SK-N-SH treated with all-trans-retinoic acid at 6 μM for 48 hours (cell line): ENCODE measurements around the gene CD320.
"Not testable (repeated sequence)": the region's sequence is repeated elsewhere in the genome, so short reads cannot be mapped to it uniquely, and the experiment has no call there.

Experiments
- ATAC-seq: fragments of 200-7000 bp; cut with Tn5 transposase; 3 replicates; pipeline ENCODE4 v1.9.1; 2020; ENCODE audit warnings: mild to moderate bottlenecking, moderate library complexity
- ARNTL ChIP-seq: fragments of 450-650 bp; formaldehyde crosslinking; IDR thresholded peaks from 2 replicates; pipeline ENCODE4 v1.5.0; 2020; ENCODE audit warnings: low read depth, mild to moderate bottlenecking, moderate library complexity, borderline replicate concordance
- BACH2 ChIP-seq: fragments of 250-450 bp; sonication (Bioruptor Pico); IDR thresholded peaks from 2 replicates; pipeline ENCODE4 v1.9.0; 2021; ENCODE audit warnings: mild to moderate bottlenecking, borderline replicate concordance
- CSDC2 ChIP-seq: fragments of 250-450 bp; sonication (Bioruptor Pico); IDR thresholded peaks from 2 replicates; pipeline ENCODE4 v1.5.0; 2020; ENCODE audit warnings: mild to moderate bottlenecking, moderate library complexity
- ESRRG ChIP-seq: fragments of 250-450 bp; sonication (Bioruptor Pico); IDR thresholded peaks from 2 replicates; pipeline ENCODE4 v1.6.1; 2021; ENCODE audit warnings: mild to moderate bottlenecking
- GLIS3 ChIP-seq: fragments of 250-450 bp; sonication (Bioruptor Pico); IDR thresholded peaks from 2 replicates; pipeline ENCODE4 v1.5.0; 2020; ENCODE audit warnings: mild to moderate bottlenecking, moderate library complexity
- ISL1 ChIP-seq: fragments of 250-450 bp; sonication (Bioruptor Pico); IDR thresholded peaks from 2 replicates; pipeline ENCODE4 v2.1.2; 2022; ENCODE audit warnings: mild to moderate bottlenecking, moderate library complexity
- PPARA ChIP-seq: fragments of 250-450 bp; sonication (Bioruptor Pico); IDR thresholded peaks from 2 replicates; pipeline ENCODE4 v1.5.0; 2020; ENCODE audit warnings: mild to moderate bottlenecking, borderline replicate concordance
- RARB ChIP-seq: fragments of 250-450 bp; sonication (Bioruptor Pico); IDR thresholded peaks from 2 replicates; pipeline ENCODE4 v1.8.0; 2021; ENCODE audit warnings: mild to moderate bottlenecking, moderate library complexity
- TCF4 ChIP-seq: fragments of 250-450 bp; sonication (Bioruptor Pico); IDR thresholded peaks from 2 replicates; pipeline ENCODE4 v1.8.0; 2021; ENCODE audit warnings: mild to moderate bottlenecking, moderate library complexity, borderline replicate concordance
- ZC3H10 ChIP-seq: fragments of 250-450 bp; sonication (Bioruptor Pico); IDR thresholded peaks from 2 replicates; pipeline ENCODE4 v1.5.1; 2021; ENCODE audit warnings: mild to moderate bottlenecking, moderate library complexity
- ZNF8 ChIP-seq: fragments of 450-650 bp; formaldehyde crosslinking; IDR thresholded peaks from 2 replicates; pipeline ENCODE4 v1.5.0; 2020; ENCODE audit warnings: mild to moderate bottlenecking, moderate library complexity
- TF ChIP-seq, protein P1 (sequence below): fragments of 250-450 bp; sonication (Bioruptor Pico); IDR thresholded peaks from 2 replicates; pipeline ENCODE4 v1.5.1; 2021; ENCODE audit warnings: mild to moderate bottlenecking, moderate library complexity
- TF ChIP-seq, protein P2 (sequence below): fragments of 250-450 bp; sonication (Bioruptor Pico); IDR thresholded peaks from 2 replicates; pipeline ENCODE4 v1.5.0; 2020; ENCODE audit warnings: mild to moderate bottlenecking, moderate library complexity
- TF ChIP-seq, protein P3 (sequence below): fragments of 250-450 bp; sonication (Bioruptor Pico); IDR thresholded peaks from 2 replicates; pipeline ENCODE4 v1.5.1; 2020; ENCODE audit warnings: low read depth, mild to moderate bottlenecking, moderate library complexity

The CD320 gene

DNA sequence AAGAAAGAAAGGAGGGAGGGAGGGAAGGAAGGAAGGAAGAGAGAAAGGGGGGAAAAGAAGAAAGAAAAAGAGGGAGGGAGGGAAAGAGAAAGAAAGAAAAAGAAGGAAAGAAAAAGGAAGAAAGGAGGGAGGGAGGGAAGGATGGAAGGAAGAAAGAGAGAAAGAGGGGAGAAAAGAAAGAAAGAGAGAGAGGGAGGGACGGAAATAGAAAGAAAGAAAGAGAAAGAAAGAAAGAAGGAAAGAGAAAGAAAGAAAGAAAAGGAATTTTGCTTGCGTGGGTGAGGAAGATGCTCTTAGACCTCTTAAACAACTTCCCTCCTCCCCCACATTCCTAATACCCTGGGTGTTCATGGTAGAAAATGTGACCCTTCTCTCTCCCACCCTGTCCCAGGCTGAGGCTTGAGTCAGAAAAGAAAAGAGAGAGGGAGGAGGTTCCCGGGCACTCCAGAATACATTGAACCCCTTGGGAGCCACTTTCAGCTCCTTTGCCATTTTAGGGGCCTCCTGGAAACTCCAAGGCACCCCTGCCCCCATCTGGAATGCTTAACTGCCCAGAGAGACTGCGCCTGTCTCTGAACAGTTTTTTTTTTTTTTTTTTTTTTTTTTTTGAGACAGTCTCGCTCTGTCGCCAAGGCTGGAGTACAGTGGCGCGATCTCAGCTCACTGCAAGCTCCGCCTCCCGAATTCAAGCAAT, 44.1 kb upstream of the CD320 start:
- ATAC-seq = peak; percentile 12
- TF ChIP-seq, protein P1, sequence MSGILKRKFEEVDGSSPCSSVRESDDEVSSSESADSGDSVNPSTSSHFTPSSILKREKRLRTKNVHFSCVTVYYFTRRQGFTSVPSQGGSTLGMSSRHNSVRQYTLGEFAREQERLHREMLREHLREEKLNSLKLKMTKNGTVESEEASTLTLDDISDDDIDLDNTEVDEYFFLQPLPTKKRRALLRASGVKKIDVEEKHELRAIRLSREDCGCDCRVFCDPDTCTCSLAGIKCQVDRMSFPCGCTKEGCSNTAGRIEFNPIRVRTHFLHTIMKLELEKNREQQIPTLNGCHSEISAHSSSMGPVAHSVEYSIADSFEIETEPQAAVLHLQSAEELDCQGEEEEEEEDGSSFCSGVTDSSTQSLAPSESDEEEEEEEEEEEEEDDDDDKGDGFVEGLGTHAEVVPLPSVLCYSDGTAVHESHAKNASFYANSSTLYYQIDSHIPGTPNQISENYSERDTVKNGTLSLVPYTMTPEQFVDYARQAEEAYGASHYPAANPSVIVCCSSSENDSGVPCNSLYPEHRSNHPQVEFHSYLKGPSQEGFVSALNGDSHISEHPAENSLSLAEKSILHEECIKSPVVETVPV (CRISPR knock-in tag) = no peak
- TF ChIP-seq RARB (CRISPR knock-in tag) (no peak), ZNF8 (no peak)

DNA sequence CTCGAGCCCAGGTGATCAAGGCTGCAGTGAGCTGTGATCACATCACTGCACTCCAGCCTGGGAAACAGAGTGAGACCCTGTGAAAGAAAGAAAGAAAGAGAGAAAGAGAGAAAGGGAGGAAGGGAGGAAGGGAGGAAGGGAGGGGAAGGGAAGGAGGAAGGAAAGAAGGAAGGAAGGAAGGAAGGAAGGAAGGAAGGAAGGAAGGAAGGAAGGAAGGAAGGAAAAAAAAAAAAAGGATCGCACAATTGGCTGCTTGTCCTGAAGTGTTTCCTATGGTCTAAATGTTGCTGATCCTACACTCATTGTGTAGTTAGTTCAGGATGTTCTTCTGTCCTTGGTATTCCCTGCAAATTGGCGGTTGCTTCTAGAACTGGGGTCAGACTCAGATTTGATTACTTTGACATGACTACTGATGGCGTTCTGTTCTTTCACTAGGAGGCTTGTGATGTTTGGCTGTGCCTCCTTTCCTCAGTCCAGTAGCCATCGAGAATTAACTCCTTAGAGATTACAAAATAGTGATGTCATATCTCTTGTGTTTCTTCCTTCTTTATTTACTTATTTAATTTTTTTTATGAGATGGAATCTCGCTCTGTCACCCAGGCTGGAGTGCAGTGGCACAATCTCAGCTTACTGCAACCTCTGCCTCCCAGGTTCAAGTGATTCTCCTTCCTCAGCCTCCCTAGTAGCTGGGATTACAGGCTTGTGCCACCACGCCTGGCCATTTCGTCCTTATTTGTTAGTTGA, 41.6 kb upstream of the CD320 start:
- ATAC-seq = not testable (repeated sequence)

DNA sequence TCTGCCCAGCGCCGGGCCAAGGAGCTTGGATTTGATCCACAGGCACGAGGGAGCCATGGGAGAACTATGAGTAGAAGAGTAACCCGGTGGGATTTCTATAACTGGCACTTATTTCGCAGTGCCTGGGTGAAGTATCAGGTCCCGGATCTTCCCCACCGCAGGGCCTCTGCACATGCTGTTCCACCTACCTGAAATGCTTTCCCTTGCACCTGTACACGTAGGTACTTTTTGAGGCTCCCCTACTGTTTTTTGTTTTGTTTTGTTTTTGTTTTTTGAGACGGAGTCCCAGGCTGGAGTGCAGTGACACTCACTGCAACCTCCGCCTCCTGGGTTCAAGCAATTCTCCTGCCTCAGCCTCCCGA, 35.3 kb upstream of the CD320 start:
- no peak for ATAC-seq

DNA sequence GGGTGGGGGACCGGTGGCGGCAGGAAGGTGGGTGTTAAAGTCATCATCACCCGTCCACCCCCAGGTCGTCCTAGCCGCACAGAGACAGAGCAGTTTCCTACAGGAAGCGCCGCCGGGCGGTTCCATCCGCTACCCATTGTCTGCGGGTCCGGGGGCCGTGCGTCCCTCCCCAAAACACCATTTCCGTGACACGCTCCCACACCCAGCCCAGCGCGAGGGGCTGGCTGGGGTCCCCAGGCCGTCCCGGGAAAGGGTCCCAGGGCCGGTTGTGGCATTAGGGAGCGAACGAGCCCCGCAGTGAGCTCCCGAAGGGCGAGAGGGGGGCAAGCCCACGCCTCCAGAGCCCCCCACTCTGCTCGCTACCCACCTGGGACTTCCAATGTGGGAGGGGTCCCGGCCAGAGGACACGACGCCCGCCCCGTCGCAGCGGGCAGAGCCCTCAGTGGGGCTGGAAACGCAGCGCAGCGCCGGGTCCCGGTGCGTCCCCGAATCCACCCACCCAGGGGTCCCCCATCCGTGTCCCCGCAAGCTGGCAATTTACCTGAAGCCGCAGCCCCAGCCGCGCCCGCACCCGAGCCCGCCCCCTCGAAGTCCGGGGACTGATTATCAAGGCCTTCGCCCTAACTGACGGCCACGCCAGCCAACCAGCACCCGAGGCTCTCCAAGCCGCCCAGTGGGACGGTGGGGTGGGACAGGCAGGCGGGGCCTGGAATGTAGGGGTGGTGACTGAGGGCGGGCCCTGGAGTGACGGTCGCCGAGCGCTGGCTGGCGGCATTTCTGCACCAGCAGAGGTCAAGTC, 34.7 kb upstream of the CD320 start, which contains the start of gene KANK3:
Gene KANK3, minus strand, starts transcription at position 579 of the 799 bp plus-strand sequence. CDS start 5,434 bp downstream, outside the sequence.
- TF ChIP-seq, protein P2, sequence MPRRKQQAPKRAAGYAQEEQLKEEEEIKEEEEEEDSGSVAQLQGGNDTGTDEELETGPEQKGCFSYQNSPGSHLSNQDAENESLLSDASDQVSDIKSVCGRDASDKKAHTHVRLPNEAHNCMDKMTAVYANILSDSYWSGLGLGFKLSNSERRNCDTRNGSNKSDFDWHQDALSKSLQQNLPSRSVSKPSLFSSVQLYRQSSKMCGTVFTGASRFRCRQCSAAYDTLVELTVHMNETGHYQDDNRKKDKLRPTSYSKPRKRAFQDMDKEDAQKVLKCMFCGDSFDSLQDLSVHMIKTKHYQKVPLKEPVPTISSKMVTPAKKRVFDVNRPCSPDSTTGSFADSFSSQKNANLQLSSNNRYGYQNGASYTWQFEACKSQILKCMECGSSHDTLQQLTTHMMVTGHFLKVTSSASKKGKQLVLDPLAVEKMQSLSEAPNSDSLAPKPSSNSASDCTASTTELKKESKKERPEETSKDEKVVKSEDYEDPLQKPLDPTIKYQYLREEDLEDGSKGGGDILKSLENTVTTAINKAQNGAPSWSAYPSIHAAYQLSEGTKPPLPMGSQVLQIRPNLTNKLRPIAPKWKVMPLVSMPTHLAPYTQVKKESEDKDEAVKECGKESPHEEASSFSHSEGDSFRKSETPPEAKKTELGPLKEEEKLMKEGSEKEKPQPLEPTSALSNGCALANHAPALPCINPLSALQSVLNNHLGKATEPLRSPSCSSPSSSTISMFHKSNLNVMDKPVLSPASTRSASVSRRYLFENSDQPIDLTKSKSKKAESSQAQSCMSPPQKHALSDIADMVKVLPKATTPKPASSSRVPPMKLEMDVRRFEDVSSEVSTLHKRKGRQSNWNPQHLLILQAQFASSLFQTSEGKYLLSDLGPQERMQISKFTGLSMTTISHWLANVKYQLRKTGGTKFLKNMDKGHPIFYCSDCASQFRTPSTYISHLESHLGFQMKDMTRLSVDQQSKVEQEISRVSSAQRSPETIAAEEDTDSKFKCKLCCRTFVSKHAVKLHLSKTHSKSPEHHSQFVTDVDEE = no peak
- no peak for TF ChIP-seq ESRRG (CRISPR knock-in tag)
- no peak for TF ChIP-seq BACH2
- TF ChIP-seq GLIS3 (CRISPR knock-in tag) = no peak
- no peak for TF ChIP-seq PPARA (CRISPR knock-in tag)
- TF ChIP-seq, protein P1 (CRISPR knock-in tag) = no peak
- TF ChIP-seq TCF4 (CRISPR knock-in tag) = no peak
- TF ChIP-seq ARNTL (CRISPR knock-in tag) = no peak
- no peak for TF ChIP-seq ZC3H10
- TF ChIP-seq CSDC2 (CRISPR knock-in tag) = no peak
- ATAC-seq = peak; percentile 99

More for the DNA sequence above, 35.3 kb upstream of the CD320 start:
- TF ChIP-seq, protein P1 (CRISPR knock-in tag) = no peak
- TF ChIP-seq ISL1 (CRISPR knock-in tag) (no peak), BACH2 (no peak), PPARA (CRISPR knock-in tag) (no peak)
- TF ChIP-seq, protein P3, sequence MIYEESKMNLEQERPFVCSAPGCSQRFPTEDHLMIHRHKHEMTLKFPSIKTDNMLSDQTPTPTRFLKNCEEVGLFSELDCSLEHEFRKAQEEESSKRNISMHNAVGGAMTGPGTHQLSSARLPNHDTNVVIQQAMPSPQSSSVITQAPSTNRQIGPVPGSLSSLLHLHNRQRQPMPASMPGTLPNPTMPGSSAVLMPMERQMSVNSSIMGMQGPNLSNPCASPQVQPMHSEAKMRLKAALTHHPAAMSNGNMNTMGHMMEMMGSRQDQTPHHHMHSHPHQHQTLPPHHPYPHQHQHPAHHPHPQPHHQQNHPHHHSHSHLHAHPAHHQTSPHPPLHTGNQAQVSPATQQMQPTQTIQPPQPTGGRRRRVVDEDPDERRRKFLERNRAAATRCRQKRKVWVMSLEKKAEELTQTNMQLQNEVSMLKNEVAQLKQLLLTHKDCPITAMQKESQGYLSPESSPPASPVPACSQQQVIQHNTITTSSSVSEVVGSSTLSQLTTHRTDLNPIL (CRISPR knock-in tag) = no peak

DNA sequence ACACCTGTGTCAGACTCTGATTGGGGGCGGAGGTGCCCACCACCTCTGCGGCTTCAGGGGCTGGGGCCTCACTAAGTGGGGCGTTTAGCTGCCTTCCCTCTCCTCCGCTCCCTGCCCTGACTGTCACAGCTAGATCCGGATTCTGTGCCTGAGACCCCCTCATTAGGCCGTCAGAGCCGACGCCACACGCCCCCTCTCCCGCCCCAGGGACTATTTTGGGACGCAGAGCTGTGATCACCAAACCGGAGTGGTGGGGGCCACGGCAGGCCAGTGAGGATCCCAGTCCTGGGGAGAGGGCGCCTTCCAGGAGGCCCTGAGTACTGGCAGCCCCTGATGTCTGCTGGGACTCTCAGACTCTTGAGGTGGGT, 34.1 kb upstream of the CD320 start:
- TF ChIP-seq, protein P2 = no peak
- no peak for TF ChIP-seq ZC3H10
- TF ChIP-seq, all 23 proteins: peak for 0
- peak; percentile 9 for ATAC-seq

DNA sequence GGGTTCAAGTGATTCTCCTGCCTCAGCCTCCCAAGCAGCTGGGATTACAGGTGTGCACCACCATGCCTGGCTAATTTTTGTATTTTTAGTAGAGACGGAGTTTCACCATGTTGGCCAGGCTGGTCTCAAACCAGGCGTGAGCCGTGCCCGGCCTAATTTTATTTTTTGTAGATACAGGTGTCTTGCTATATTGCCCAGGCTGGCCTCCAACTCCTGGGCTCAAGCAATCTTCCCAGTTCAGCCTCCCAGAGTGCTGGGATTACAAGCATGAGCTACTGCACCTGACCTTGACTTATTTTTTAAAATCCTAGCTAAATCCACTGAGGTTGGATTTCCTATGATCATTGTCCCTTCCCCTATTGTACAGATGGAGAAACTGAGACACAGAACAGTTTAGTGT, 33.3 kb upstream of the CD320 start:
- not testable (repeated sequence) for ATAC-seq
